MM.1S (cell line): ENCODE results near the gene MAD1L1.

Source experiments
- CTCF ChIP-seq: fragments of 300-600 bp; sonication (generic); IDR thresholded peaks from 2 replicates; pipeline ENCODE4 v1.5.1; 2016; ENCODE audit warnings: antibody characterized with exemption, low read length, mixed read lengths
- EZH2 ChIP-seq: fragments of 300-600 bp; sonication (generic); optimal IDR thresholded peaks from 2 replicates; pipeline ENCODE3; 2017; ENCODE audit warnings: low read depth, mild to moderate bottlenecking, antibody characterized with exemption, low read length, mixed read lengths

GRCh38 chr7:2152646-2153045, 80.1 kb downstream of the MAD1L1 start:
- TF ChIP-seq CTCF (no peak), EZH2 (no peak)
